Prostate gland (tissue), 2 donors: ENCODE data around the gene DCAF7.

Source experiments
- CTCF ChIP-seq, 4 experiments: fragments of 200-600 bp in 2 of 4; fragments of 450-650 bp in 2 of 4; sonication (generic) in 2 of 4; IDR thresholded peaks; 1 replicate in 3 of 4; 2 replicates in 1 of 4; pipeline ENCODE4 v1.5.1; 2016 to 2019; ENCODE audit warnings: antibody characterized with exemption in 4 of 4, mild to moderate bottlenecking in 2 of 4, moderate library complexity in 2 of 4
- POLR2A ChIP-seq: fragments of 450-650 bp; IDR thresholded peaks from one replicate; pipeline ENCODE4 v1.6.1; 2016; ENCODE audit warnings: antibody characterized with exemption, mild to moderate bottlenecking

- TF ChIP-seq CTCF (IDR thresholded peaks at IDR 0.05), result no peak
- TF ChIP-seq POLR2A, result no peak
Measured at GRCh38 chr17:63624531-63624880, 74.2 kb downstream of the DCAF7 start.
